ENCODE measurements around the gene PAX2. TPM values are rescaled to one million over a fixed set of nuclear protein-coding genes. Genes with fewer than 3 reads are reported as not detected.
A peak's percentile ranks its signal among the peaks of the same experiment; 100 is the strongest.

PAX2 gene
- total RNA-seq, 2 experiments from 2014 or later = not detected

DNA sequence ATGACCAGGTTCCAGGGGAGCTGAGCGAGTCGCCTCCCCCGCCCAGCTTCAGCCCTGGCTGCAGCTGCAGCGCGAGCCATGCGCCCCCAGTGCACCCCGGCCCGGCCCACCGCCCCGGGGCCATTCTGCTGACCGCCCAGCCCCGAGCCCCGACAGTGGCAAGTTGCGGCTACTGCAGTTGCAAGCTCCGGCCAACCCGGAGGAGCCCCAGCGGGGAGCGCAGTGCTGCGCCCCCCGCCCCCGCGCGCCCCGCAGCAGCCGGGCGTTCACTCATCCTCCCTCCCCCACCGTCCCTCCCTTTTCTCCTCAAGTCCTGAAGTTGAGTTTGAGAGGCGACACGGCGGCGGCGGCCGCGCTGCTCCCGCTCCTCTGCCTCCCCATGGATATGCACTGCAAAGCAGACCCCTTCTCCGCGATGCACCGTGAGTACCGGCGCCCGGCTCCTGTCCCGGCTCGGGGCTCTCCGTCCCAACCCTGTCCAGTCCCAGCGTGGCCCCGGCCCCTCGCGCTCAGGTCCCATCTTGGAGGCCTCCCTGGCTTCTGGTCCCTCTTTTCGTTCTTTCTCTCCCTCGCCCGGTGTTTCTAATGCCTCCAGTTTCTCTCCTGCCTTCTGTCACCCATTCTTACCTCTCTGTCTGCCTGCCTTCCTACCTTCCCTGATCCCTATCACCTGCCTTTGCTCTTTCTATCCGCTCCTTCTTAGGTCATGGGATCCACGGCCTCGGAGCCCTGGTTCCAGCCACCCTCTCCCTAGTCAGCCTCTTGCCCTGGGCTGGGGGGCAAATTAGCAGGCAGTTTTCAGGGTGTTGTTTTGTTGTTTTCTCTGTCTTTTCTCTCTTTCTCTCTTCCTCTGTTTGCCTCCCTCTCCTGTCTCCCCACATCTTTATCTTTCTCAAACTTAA is 751 bp downstream of the PAX2 start:
- CTCF ChIA-PET = interaction anchor here (1.1 to 3.5 kb wide), 3 partner anchors 12 to 396 kb away, joined by 3 to 42 read pairs (median 13); no protein-coding TSS in a partner anchor
- H3K27ac Mint-ChIP-seq = no peak overlapping the region

GRCh38 chr10:100746784-100747455 is 1.5 kb downstream of the PAX2 start:
- ChIA-PET POLR2A (no interaction called here), CTCF (interaction anchor here (0.6 to 1.2 kb wide), 4 partner anchors 10 to 185 kb away, joined by 3 to 4 read pairs (median 3); no protein-coding TSS in a partner anchor)
- Mint-ChIP-seq H3K27me3 (peaks cover 79% of the 10 kb centered on the region), H3K4me3 (peak overlapping the region; percentile 18), H3K9me3 (no peaks in the 10 kb centered on the region), H3K27ac (no peak overlapping the region), H3K4me1 (ENCODE audit: low read depth) (peaks cover 36% of the 10 kb centered on the region), H3K36me3 (ENCODE audit: low read depth) (no peaks in the 10 kb centered on the region)
- ATAC-seq = no peak
- intact Hi-C loops (cut with micrococcal nuclease) = no loop called here
- TF ChIP-seq, protein P1, sequence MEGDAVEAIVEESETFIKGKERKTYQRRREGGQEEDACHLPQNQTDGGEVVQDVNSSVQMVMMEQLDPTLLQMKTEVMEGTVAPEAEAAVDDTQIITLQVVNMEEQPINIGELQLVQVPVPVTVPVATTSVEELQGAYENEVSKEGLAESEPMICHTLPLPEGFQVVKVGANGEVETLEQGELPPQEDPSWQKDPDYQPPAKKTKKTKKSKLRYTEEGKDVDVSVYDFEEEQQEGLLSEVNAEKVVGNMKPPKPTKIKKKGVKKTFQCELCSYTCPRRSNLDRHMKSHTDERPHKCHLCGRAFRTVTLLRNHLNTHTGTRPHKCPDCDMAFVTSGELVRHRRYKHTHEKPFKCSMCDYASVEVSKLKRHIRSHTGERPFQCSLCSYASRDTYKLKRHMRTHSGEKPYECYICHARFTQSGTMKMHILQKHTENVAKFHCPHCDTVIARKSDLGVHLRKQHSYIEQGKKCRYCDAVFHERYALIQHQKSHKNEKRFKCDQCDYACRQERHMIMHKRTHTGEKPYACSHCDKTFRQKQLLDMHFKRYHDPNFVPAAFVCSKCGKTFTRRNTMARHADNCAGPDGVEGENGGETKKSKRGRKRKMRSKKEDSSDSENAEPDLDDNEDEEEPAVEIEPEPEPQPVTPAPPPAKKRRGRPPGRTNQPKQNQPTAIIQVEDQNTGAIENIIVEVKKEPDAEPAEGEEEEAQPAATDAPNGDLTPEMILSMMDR (IDR thresholded peaks at IDR 0.05) = no peak
- no peak for DNase-seq

More for the DNA sequence above, 751 bp downstream of the PAX2 start:
- DNase-seq (no peak), ATAC-seq (no peak)
- peaks cover 36% of the 10 kb centered on the region for H3K4me1 Mint-ChIP-seq (ENCODE audit: low read depth)
- no peaks in the 10 kb centered on the region for H3K36me3 Mint-ChIP-seq (ENCODE audit: low read depth)
- peaks cover 79% of the 10 kb centered on the region for H3K27me3 Mint-ChIP-seq
- intact Hi-C loops (cut with micrococcal nuclease) = no loop called here
- TF ChIP-seq, protein P1 (IDR thresholded peaks at IDR 0.05) = no peak
- POLR2A ChIA-PET = interaction anchor here (0.9 kb wide), 1 partner anchor 8 kb away, joined by 4 read pairs; no protein-coding TSS in a partner anchor
- no peaks in the 10 kb centered on the region for H3K9me3 Mint-ChIP-seq
- peak overlapping the region; percentile 18 for H3K4me3 Mint-ChIP-seq

DNA sequence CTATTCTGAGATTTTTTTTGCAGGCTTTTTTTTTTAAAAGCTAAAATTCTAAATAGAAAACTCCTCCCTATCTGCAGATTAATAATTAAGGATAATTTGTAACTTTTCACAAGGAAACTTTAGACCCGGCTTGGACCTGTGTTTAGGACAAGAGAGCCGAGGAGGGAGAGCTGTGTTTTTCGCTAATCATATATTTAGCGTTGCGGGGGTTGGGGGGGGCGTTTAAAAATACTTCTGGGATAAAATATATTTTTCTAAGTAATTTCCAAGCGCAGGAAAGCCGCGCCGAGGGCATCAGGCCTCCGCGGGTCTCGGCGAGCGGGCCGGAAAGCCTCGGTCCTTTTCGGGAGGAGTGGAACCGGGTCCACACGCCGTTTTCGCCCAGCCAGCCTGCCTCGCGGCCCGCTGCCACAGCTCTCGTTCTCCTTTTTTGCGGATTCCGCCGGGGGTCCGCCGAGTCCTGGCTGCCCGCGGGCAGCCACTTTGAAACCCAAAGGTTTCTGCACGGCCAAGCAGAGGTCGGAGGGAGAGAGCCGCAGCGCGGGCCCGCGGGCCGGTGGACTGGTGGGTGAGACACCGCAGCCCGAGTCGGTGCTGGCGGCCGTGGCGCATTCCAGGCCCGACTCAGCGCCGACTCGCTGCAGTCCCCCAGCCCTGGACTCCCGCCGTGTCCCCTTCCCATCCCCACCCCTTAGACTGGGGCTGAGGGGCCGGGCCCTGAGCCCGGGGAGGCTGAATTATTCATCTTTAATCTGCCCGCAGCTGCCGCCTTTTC is 2.3 kb downstream of the PAX2 start:
- ChIA-PET CTCF (interaction anchor here (0.6 to 1.2 kb wide), 4 partner anchors 10 to 186 kb away, joined by 3 to 4 read pairs (median 3); no protein-coding TSS in a partner anchor), POLR2A (no interaction called here)
- Mint-ChIP-seq H3K4me3 (no peak overlapping the region), H3K9me3 (no peaks in the 10 kb centered on the region), H3K27ac (no peak overlapping the region), H3K36me3 (ENCODE audit: low read depth) (no peaks in the 10 kb centered on the region), H3K4me1 (ENCODE audit: low read depth) (peaks cover 36% of the 10 kb centered on the region), H3K27me3 (peaks cover 80% of the 10 kb centered on the region)
- TF ChIP-seq, protein P1 (IDR thresholded peaks at IDR 0.05) = no peak
- ATAC-seq = no peak
- intact Hi-C loops (cut with micrococcal nuclease) = no loop called here
- no peak for DNase-seq

- no peak for ATAC-seq
- no peak overlapping the region for H3K4me3 Mint-ChIP-seq
- intact Hi-C loops (cut with micrococcal nuclease) = no loop called here
- ChIA-PET CTCF (interaction anchor here (0.7 kb wide), 1 partner anchor 77 kb away, joined by 3 read pairs; no protein-coding TSS in a partner anchor), POLR2A (no interaction called here)
- TF ChIP-seq, protein P1 (IDR thresholded peaks at IDR 0.05) = no peak
- no peaks in the 10 kb centered on the region for H3K36me3 Mint-ChIP-seq (ENCODE audit: low read depth)
- H3K9me3 Mint-ChIP-seq = no peaks in the 10 kb centered on the region
- peaks cover 36% of the 10 kb centered on the region for H3K4me1 Mint-ChIP-seq (ENCODE audit: low read depth)
- DNase-seq = no peak
- peaks cover 76% of the 10 kb centered on the region for H3K27me3 Mint-ChIP-seq
- no peak overlapping the region for H3K27ac Mint-ChIP-seq
Measured at GRCh38 chr10:100748231-100749058, 3.1 kb downstream of the PAX2 start.
